ENCODE measurements around the gene PLCB1.

PLCB1 gene

DNA sequence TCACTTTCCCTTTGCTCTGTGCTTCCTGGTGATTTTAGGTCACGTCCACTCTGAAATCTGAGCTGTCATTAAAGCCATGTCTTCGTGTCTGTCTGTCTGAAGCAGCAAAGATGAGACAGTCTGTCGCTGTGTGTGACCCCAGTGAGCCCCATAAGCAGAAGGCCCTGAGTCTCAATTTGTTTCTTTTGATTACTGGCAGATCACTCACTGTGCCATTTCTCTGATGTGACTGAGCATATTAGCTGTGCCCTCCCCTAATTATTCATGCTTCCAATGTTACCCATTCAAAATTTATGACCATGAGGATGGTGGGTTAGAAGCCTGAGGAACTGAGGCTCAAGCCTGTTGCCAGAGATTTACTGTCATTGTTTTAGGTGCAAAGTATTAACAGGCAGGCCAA, 117.6 kb downstream of the PLCB1 start:
- Histone ChIP-seq H3K9me3 (ENCODE audit: control insufficient read depth in 1 of 2, low read length in 2 of 2) (no peaks in the 10 kb centered on the region), H3K27me3 (ENCODE audit: low read depth, low read length) (no peaks in the 10 kb centered on the region), H3K27ac (ENCODE audit: low read length) (no peak overlapping the region), H3K4me1 (ENCODE audit: control insufficient read depth in 1 of 2, insufficient read depth in 2 of 2, low read length in 2 of 2) (peaks cover 0 to 2% of the 10 kb centered on the region in 2 donors), H3K36me3 (ENCODE audit: control insufficient read depth in 1 of 2, insufficient read depth in 2 of 2, low read length in 2 of 2) (no peaks in the 10 kb centered on the region), H3K4me3 (ENCODE audit: low read depth in 1 of 2, low read length in 2 of 2) (no peak overlapping the region)

DNA sequence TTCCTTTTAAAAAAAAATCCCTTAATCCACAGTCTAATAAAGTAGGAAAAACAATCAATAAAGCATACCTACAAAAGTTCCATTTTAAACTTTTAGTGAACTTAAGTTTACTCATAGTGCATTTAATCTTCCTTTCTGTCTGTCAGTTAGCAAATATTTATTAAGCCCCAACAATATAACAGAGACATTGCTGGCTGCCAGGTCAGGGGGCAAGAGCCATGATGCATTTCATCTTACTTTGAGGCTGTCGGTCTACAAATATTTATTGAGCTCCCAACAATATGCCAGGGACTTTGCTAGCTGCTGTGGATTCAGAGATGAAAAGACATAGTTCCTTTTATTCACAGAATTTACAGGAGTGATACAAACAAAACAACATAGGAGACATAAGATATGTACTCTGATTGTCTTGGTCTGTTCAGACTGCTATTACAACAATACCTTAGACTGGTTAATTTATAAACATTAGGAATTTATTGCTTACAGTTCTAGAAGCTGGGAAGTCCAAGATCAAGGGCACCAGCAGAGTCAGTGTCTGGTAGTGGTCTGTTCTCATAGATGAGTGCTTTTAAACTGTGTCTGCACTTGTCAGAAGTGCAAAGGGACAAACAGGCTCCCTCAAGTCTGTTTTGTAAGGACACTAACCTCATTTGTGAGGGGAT, 118.6 kb downstream of the PLCB1 start:
- Histone ChIP-seq H3K27me3 (ENCODE audit: low read depth, low read length) (no peaks in the 10 kb centered on the region), H3K27ac (ENCODE audit: low read length) (no peak overlapping the region), H3K4me3 (ENCODE audit: low read depth in 1 of 2, low read length in 2 of 2) (no peak overlapping the region), H3K36me3 (ENCODE audit: control insufficient read depth in 1 of 2, insufficient read depth in 2 of 2, low read length in 2 of 2) (no peaks in the 10 kb centered on the region), H3K4me1 (ENCODE audit: control insufficient read depth in 1 of 2, insufficient read depth in 2 of 2, low read length in 2 of 2) (no peaks in the 10 kb centered on the region), H3K9me3 (ENCODE audit: control insufficient read depth in 1 of 2, low read length in 2 of 2) (no peaks in the 10 kb centered on the region)

DNA sequence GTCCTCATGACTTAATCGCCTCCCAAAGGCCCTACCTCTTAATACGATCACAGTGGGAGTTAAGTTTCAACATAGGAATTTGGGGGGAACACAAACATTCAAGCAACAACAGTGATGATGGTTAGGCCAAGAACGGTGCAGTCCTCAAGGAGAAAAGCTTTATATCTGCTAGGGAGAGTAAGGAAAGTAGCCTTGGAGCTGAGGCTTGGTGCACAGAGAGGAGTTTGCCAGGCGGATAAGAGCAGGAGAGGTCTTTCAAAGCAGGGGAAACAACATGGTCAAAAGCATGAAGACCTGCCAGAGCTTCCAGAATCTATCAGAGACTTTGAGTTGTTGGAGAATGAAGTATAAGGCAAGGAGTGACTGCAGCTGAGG, 119.1 kb downstream of the PLCB1 start:
- Histone ChIP-seq H3K36me3 (ENCODE audit: control insufficient read depth in 1 of 2, insufficient read depth in 2 of 2, low read length in 2 of 2) (no peaks in the 10 kb centered on the region), H3K4me3 (ENCODE audit: low read depth in 1 of 2, low read length in 2 of 2) (no peak overlapping the region), H3K4me1 (ENCODE audit: control insufficient read depth in 1 of 2, insufficient read depth in 2 of 2, low read length in 2 of 2) (no peaks in the 10 kb centered on the region), H3K27ac (ENCODE audit: low read length) (no peak overlapping the region), H3K9me3 (ENCODE audit: control insufficient read depth in 1 of 2, low read length in 2 of 2) (no peaks in the 10 kb centered on the region), H3K27me3 (ENCODE audit: low read depth, low read length) (no peaks in the 10 kb centered on the region)

DNA sequence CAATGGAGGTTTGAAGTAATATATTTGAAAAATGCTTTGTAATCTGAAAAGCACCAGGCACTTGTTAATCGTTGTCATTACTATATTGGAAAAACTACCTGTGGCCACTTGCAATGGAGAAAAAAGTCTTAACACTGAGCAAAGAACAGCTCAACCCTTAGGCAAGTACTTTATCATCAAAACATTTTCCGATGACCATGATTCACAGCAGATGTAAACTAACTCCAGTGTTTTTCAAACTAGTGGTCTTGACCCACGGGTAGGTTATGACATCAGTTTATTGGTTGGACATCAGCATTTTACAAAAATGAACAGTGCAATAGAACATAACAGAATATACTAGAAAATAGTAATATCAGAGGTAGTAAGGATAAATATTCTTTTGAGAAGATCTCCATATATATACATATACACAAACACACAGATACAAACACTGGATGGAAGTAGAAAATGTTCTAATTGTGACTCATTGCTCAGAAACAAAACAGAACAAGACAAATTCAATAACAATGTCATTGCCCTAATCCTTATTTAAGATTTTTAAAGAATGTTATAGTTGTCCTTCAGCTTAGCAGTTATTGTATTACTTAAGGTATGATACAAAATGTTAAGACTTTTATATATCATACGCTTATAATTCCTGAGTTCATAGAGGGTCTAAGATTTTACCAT, 123.0 kb downstream of the PLCB1 start:
- H3K9me3 ChIP-seq (ENCODE audit: control insufficient read depth in 1 of 2, low read length in 2 of 2) = no peaks in the 10 kb centered on the region
- H3K4me1 ChIP-seq (ENCODE audit: control insufficient read depth in 1 of 2, insufficient read depth in 2 of 2, low read length in 2 of 2) = no peaks in the 10 kb centered on the region
- no peak overlapping the region for H3K4me3 ChIP-seq (ENCODE audit: low read depth in 1 of 2, low read length in 2 of 2)
- H3K36me3 ChIP-seq (ENCODE audit: control insufficient read depth in 1 of 2, insufficient read depth in 2 of 2, low read length in 2 of 2) = no peaks in the 10 kb centered on the region
- no peak overlapping the region for H3K27ac ChIP-seq (ENCODE audit: low read length)
- no peaks in the 10 kb centered on the region for H3K27me3 ChIP-seq (ENCODE audit: low read depth, low read length)

DNA sequence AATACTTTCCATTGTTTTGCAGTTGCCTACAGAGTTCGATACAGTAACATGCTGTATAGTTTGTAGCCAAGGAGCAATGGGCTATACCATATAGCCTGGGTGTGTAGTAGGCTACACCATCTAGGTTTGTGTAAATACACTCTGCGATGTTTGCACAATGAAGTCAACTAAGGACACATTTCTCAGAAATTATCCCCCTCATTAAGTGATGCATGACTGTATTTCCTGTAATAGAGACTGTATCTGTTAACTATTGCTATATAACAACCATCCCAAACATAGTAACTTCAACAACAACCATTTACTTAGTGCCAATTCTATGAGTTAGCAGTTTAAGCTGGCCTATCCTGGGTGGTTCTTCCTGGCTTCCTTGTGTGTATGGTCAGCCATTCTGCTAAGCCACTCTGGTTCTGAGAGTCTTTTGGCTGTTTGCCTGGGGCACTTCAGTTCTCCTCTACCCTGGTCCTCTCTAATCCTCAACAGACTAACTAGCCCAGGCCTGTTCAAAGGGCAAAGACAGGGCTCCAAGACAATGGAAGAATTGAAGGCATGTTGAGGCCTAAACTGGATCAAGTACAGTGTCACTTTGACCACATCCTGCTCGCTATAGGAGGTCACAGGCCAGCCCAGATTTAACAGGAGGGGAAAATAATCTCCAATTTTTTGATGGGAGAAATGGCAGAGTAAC, 124.0 kb downstream of the PLCB1 start:
- no peaks in the 10 kb centered on the region for H3K36me3 ChIP-seq (ENCODE audit: control insufficient read depth in 1 of 2, insufficient read depth in 2 of 2, low read length in 2 of 2)

DNA sequence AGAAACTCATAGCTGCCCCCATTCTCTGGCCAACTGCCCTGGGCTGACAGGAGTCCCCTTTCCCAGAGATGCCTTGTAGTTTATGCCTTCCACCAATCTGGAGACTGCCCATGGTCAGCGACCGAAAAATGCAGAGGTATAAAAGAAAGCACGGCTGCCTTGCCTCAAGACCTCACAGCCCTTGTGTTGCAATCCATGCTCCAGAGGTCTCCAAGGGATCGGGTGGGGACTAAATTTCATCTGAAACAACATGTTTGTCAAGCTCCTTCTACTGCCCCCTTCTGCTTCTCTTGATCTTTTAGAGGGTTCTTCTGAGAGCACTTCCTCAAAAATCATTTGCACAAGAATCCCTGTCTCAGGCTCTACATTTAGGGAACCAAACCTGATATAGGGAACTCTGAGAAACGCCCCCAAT, 128.8 kb downstream of the PLCB1 start:
- no peaks in the 10 kb centered on the region for H3K36me3 ChIP-seq (ENCODE audit: control insufficient read depth in 1 of 2, insufficient read depth in 2 of 2, low read length in 2 of 2)
- no peaks in the 10 kb centered on the region for H3K27me3 ChIP-seq (ENCODE audit: low read depth, low read length)
- no peak overlapping the region for H3K4me3 ChIP-seq (ENCODE audit: low read depth in 1 of 2, low read length in 2 of 2)
- H3K9me3 ChIP-seq (ENCODE audit: control insufficient read depth in 1 of 2, low read length in 2 of 2) = no peaks in the 10 kb centered on the region
- H3K27ac ChIP-seq (ENCODE audit: low read length) = no peak overlapping the region
- H3K4me1 ChIP-seq (ENCODE audit: control insufficient read depth in 1 of 2, insufficient read depth in 2 of 2, low read length in 2 of 2) = no peaks in the 10 kb centered on the region

More for the DNA sequence above, 124.0 kb downstream of the PLCB1 start:
- Histone ChIP-seq H3K9me3 (ENCODE audit: control insufficient read depth in 1 of 2, low read length in 2 of 2) (no peaks in the 10 kb centered on the region), H3K27me3 (ENCODE audit: low read depth, low read length) (no peaks in the 10 kb centered on the region), H3K27ac (ENCODE audit: low read length) (no peak overlapping the region), H3K4me1 (ENCODE audit: control insufficient read depth in 1 of 2, insufficient read depth in 2 of 2, low read length in 2 of 2) (no peaks in the 10 kb centered on the region), H3K4me3 (ENCODE audit: low read depth in 1 of 2, low read length in 2 of 2) (no peak overlapping the region)

DNA sequence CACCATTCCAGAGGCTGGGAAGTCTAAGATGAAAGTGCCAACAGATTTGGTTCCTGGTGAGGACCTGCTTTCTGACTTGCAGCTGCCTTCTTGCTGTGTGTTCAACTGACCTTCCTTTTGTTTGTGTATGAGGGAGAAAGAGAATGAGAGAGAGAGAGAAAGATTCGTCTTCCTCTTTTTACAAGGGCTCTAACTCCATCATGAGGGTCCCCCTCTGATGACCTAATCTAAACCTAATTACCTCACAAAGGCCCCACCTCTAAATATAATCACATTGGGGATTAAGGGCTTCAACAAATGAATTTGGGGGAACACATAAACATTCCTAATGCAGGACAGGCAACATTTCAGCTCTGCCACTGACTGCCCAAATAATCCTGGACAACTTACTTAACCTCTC, 130.7 kb downstream of the PLCB1 start:
- no peaks in the 10 kb centered on the region for H3K4me1 ChIP-seq (ENCODE audit: control insufficient read depth in 1 of 2, insufficient read depth in 2 of 2, low read length in 2 of 2)

DNA sequence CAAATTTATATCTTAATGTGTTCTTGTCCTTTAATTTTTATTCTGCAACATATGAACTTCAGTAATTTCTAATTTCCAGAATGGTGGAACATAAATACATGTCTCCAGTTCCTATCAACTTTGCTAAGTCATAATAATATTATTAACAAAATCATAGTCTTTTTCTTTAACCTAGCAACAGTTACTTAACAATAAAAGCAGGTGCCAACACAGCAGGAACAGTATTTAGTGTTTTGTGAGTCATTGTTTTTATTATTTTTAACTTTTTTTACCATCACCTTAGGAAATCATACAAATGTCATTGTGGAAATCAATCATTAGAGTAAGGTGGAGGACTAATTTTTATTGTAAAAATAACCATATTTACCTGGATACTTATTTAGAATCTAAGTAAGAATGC, 133.5 kb downstream of the PLCB1 start:
- Histone ChIP-seq H3K4me1 (ENCODE audit: control insufficient read depth in 1 of 2, insufficient read depth in 2 of 2, low read length in 2 of 2) (no peaks in the 10 kb centered on the region), H3K4me3 (ENCODE audit: low read depth in 1 of 2, low read length in 2 of 2) (no peak overlapping the region), H3K9me3 (ENCODE audit: control insufficient read depth in 1 of 2, low read length in 2 of 2) (no peaks in the 10 kb centered on the region), H3K36me3 (ENCODE audit: control insufficient read depth in 1 of 2, insufficient read depth in 2 of 2, low read length in 2 of 2) (no peaks in the 10 kb centered on the region), H3K27ac (ENCODE audit: low read length) (no peak overlapping the region), H3K27me3 (ENCODE audit: low read depth, low read length) (no peaks in the 10 kb centered on the region)

More for the DNA sequence above, 130.7 kb downstream of the PLCB1 start:
- no peak overlapping the region for H3K4me3 ChIP-seq (ENCODE audit: low read depth in 1 of 2, low read length in 2 of 2)
- H3K36me3 ChIP-seq (ENCODE audit: control insufficient read depth in 1 of 2, insufficient read depth in 2 of 2, low read length in 2 of 2) = no peaks in the 10 kb centered on the region
- H3K27ac ChIP-seq (ENCODE audit: low read length) = no peak overlapping the region
- no peaks in the 10 kb centered on the region for H3K27me3 ChIP-seq (ENCODE audit: low read depth, low read length)
- no peaks in the 10 kb centered on the region for H3K9me3 ChIP-seq (ENCODE audit: control insufficient read depth in 1 of 2, low read length in 2 of 2)

DNA sequence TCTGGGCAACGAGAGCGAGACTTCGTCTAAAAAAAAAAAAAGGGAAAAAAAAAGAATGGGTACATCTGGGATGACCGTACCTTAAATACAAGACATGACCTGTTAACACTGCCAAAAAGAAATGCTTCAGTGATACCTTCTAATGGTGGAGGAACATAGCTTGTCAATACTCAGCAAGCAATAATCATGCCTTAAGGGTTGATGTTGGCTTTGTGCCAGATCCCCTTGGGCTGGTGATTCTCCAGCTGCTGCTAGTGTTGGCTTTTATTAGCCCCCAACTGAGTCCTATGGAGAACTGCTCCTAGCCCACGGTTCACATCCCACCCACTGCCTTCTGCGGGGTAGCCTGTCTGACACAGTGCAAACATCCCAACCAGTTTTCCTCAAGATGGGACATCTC, 134.9 kb downstream of the PLCB1 start:
- H3K27ac ChIP-seq (ENCODE audit: low read length) = no peak overlapping the region
- peaks cover 0 to 5% of the 10 kb centered on the region in 2 donors for H3K4me1 ChIP-seq (ENCODE audit: control insufficient read depth in 1 of 2, insufficient read depth in 2 of 2, low read length in 2 of 2)
- H3K27me3 ChIP-seq (ENCODE audit: low read depth, low read length) = no peaks in the 10 kb centered on the region
- no peaks in the 10 kb centered on the region for H3K36me3 ChIP-seq (ENCODE audit: control insufficient read depth in 1 of 2, insufficient read depth in 2 of 2, low read length in 2 of 2)
- H3K4me3 ChIP-seq (ENCODE audit: low read depth in 1 of 2, low read length in 2 of 2) = no peak overlapping the region
- no peaks in the 10 kb centered on the region for H3K9me3 ChIP-seq (ENCODE audit: control insufficient read depth in 1 of 2, low read length in 2 of 2)

DNA sequence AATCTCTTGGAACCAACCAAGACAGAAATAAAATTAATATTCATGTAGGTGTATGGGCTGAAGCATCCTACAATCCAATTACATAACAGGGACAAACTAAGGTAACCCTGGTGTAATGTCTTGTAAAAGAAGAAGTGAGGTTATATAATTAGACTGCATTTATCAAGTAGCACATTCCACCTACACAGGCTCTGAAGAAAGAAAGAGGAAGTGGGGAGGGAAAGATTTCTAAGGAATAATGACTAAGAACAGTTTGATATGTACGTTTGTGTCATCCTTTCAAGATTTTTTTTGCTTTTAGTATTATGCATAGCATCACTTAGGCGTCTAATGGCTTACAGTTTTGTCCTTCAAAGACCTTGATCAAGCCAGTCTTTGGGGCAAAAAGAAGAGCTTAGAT, 139.7 kb downstream of the PLCB1 start:
- Histone ChIP-seq H3K27ac (ENCODE audit: low read length) (no peak overlapping the region), H3K4me3 (ENCODE audit: low read depth in 1 of 2, low read length in 2 of 2) (no peak overlapping the region), H3K4me1 (ENCODE audit: control insufficient read depth in 1 of 2, insufficient read depth in 2 of 2, low read length in 2 of 2) (peaks cover 0 to 5% of the 10 kb centered on the region in 2 donors), H3K36me3 (ENCODE audit: control insufficient read depth in 1 of 2, insufficient read depth in 2 of 2, low read length in 2 of 2) (no peaks in the 10 kb centered on the region), H3K27me3 (ENCODE audit: low read depth, low read length) (no peaks in the 10 kb centered on the region), H3K9me3 (ENCODE audit: control insufficient read depth in 1 of 2, low read length in 2 of 2) (no peaks in the 10 kb centered on the region)

DNA sequence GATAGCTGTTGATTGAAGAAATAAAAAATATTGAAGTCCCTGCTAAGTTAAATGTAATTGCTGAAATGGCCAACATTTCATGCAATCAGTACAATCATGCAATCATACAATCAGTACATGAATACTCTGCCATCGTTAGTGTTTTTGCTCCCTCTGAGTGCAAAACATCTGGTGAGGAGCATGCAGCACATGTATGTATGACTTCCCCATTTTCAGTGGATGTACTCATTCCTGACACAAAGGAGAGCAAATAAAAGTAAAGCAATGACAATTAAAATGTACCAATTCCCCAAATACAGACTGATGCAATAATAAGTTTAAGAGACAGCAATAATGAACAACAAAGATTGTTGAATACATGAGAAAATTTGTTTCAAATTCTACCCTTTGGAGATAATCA, 140.7 kb downstream of the PLCB1 start:
- Histone ChIP-seq H3K27me3 (ENCODE audit: low read depth, low read length) (no peaks in the 10 kb centered on the region), H3K27ac (ENCODE audit: low read length) (no peak overlapping the region), H3K9me3 (ENCODE audit: control insufficient read depth in 1 of 2, low read length in 2 of 2) (no peaks in the 10 kb centered on the region), H3K4me1 (ENCODE audit: control insufficient read depth in 1 of 2, insufficient read depth in 2 of 2, low read length in 2 of 2) (peaks cover 0 to 5% of the 10 kb centered on the region in 2 donors), H3K36me3 (ENCODE audit: control insufficient read depth in 1 of 2, insufficient read depth in 2 of 2, low read length in 2 of 2) (no peaks in the 10 kb centered on the region), H3K4me3 (ENCODE audit: low read depth in 1 of 2, low read length in 2 of 2) (no peak overlapping the region)
